ENCODE measurements around the gene AGTRAP.

The AGTRAP gene

GRCh38 chr1:11783556-11783955 lies 47.6 kb downstream of the AGTRAP start:
- H2BK120ac ChIP-seq (ENCODE audit: low read depth, low read length), result no peak overlapping the region
- WGBS, result 87% methylated on average over 6 of the region's 6 CpGs

DNA sequence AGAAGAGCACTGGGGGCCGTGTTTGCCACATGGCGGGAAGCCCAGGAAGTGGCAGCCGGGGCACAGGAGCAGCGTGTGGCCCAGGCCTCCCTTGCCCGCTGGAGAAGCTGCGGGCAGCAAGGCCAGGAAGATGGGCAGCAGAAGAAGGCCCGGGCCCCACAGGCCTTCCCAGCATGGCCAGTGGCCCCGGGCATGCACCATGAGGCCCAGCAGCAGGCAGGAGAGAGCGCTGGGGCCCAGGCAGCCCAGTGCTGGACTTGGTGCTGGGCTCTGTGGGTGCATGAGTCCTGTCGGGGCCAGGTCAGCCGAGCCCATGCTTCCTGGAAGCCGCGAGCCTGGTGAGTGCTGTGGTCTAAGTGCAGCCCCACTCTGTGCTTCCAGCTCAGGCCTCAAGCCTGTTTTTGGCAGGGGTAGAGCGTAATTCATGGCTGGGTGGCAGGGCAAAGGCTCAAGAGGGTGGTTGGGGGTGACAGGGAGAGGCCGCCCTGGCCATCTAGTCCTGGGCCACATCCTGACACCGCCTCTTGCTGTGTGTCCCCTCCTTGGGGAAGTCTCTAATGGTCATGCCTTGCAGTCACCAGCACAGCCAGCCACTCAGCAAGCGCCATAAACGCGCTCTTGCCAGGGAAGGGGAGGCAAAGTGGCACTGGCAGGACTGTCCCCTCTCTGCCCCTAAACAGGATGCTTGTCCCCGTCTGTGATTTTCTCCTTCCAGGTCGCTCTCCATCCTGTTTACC lies 48.5 kb downstream of the AGTRAP start:
- DNase-seq, result no peak
- Histone ChIP-seq H2BK120ac (ENCODE audit: low read depth, low read length) (peak overlapping the region; percentile 56), H3K27me3 (ENCODE audit: control insufficient read depth in 1 of 2, insufficient read depth in 1 of 2, low read length in 2 of 2) (peaks cover 0 to under 1% of the 10 kb centered on the region in 2 experiments), H3K4ac (ENCODE audit: low read depth in 1 of 2, low read length in 2 of 2) (peak overlapping the region; percentile 2 to 16), H2BK15ac (ENCODE audit: low read depth, poor library complexity, severe bottlenecking) (peak overlapping the region; percentile 8), H3K4me2 (ENCODE audit: low read length, poor library complexity, severe bottlenecking) (peak overlapping the region; percentile 58), H2AK5ac (ENCODE audit: low read length, severe bottlenecking) (peak overlapping the region; percentile 28), H2BK12ac (ENCODE audit: low read length in 2 of 2) (peak overlapping the region in 1 of 2 experiments; percentile 8), H2AFZ (ENCODE audit: low read depth, low read length) (peak overlapping the region; percentile 7), H3K4me1 (ENCODE audit: control insufficient read depth, insufficient read depth, low read depth, low read length) (peaks cover 35% of the 10 kb centered on the region), H3K9me3 (ENCODE audit: control insufficient read depth, low read length) (no peaks in the 10 kb centered on the region), H3K4me3 (ENCODE audit: insufficient read depth in 1 of 2, low read depth in 1 of 2, low read length in 2 of 2) (peak overlapping the region in 1 of 2 experiments; percentile 62), H3K79me1 (replicated peaks; ENCODE audit: low read length, poor library complexity, severe bottlenecking) (no peaks in the 10 kb centered on the region), H3K23ac (ENCODE audit: low read length in 2 of 2) (peak overlapping the region in 1 of 2 experiments; percentile 9), H3K27ac (ENCODE audit: low read length, poor library complexity, severe bottlenecking) (no peak overlapping the region), H4K91ac (ENCODE audit: low read length) (peak overlapping the region; percentile 34), H3K36me3 (ENCODE audit: control insufficient read depth in 1 of 2, insufficient read depth in 2 of 2, low read depth in 1 of 2, low read length in 2 of 2) (peaks cover 1 to 6% of the 10 kb centered on the region in 2 experiments), H4K8ac (ENCODE audit: low read length) (peak overlapping the region; percentile 86), H2BK5ac (ENCODE audit: low read depth, low read length, poor library complexity, severe bottlenecking) (no peak overlapping the region), H3K18ac (ENCODE audit: low read depth in 1 of 2, low read length in 2 of 2) (peak overlapping the region; percentile 40 to 50), H3K9ac (ENCODE audit: low read length) (peak overlapping the region; percentile 57), H3K14ac (ENCODE audit: low read length in 2 of 2) (peak overlapping the region in 1 of 2 experiments; percentile 94)
- WGBS, result 85% methylated on average over 18 of the region's 21 CpGs

More at GRCh38 chr1:11783556-11783955, 47.6 kb downstream of the AGTRAP start:
- no peak for DNase-seq
- Histone ChIP-seq H3K4me1 (ENCODE audit: control insufficient read depth, insufficient read depth, low read depth, low read length) (peaks cover 32% of the 10 kb centered on the region), H3K4me3 (ENCODE audit: insufficient read depth in 1 of 2, low read depth in 1 of 2, low read length in 2 of 2) (no peak overlapping the region), H3K23ac (ENCODE audit: low read length in 2 of 2) (no peak overlapping the region), H3K27me3 (ENCODE audit: control insufficient read depth in 1 of 2, insufficient read depth in 1 of 2, low read length in 2 of 2) (peaks cover 0 to 6% of the 10 kb centered on the region in 2 experiments), H2BK12ac (ENCODE audit: low read length in 2 of 2) (no peak overlapping the region), H3K36me3 (ENCODE audit: control insufficient read depth in 1 of 2, insufficient read depth in 2 of 2, low read depth in 1 of 2, low read length in 2 of 2) (peaks cover 0 to 2% of the 10 kb centered on the region in 2 experiments), H2AFZ (ENCODE audit: low read depth, low read length) (no peak overlapping the region), H3K79me1 (replicated peaks; ENCODE audit: low read length, poor library complexity, severe bottlenecking) (no peaks in the 10 kb centered on the region), H3K9ac (ENCODE audit: low read length) (no peak overlapping the region), H3K18ac (ENCODE audit: low read depth in 1 of 2, low read length in 2 of 2) (no peak overlapping the region), H2AK5ac (ENCODE audit: low read length, severe bottlenecking) (no peak overlapping the region), H2BK15ac (ENCODE audit: low read depth, poor library complexity, severe bottlenecking) (no peak overlapping the region), H3K14ac (ENCODE audit: low read length in 2 of 2) (no peak overlapping the region), H3K27ac (ENCODE audit: low read length, poor library complexity, severe bottlenecking) (no peak overlapping the region), H4K8ac (ENCODE audit: low read length) (no peak overlapping the region), H3K4ac (ENCODE audit: low read depth in 1 of 2, low read length in 2 of 2) (no peak overlapping the region), H2BK5ac (ENCODE audit: low read depth, low read length, poor library complexity, severe bottlenecking) (no peak overlapping the region), H3K9me3 (ENCODE audit: control insufficient read depth, low read length) (no peaks in the 10 kb centered on the region), H3K4me2 (ENCODE audit: low read length, poor library complexity, severe bottlenecking) (no peak overlapping the region), H4K91ac (ENCODE audit: low read length) (no peak overlapping the region)

DNA sequence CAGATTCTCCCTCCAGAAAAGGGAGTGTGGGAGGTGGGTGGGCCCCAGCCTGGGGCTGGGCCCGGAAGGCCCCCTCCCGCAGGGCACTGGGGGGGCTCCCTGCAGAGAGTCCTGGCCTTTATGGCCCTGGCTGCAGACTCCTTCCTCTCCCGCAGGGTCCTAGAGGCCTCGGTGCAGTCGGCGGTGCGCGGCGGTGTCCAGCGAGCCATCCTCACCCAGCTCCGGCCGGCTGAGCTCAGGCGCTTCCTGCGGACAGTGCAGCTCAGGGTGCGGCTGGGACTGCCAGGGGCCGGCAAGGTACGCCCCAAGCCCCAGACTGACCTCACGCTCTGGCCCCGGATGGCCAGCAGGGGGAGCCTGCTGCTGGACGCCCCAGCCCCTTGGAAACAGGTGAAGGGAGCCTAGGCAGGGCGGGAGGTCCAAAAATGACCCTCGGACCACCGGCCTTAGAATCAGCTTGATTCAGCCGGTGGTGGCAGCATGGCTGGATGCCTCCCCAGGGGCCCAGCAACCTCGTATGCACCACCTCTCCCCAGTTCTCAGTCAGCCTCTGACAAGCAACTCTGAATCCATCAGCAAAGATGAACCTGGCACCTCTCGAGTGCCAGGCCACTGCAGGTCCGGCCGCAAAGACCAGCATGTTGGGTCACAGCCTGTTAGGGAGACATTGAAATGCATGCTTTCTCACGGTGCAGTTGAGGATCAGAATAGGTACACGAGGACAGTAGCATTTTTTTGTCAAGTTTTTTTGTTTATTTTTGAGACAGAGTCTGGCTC lies 49.2 kb downstream of the AGTRAP start:
- Histone ChIP-seq H2AFZ (ENCODE audit: low read depth, low read length) (peak overlapping the region; percentile 7), H3K4ac (ENCODE audit: low read depth in 1 of 2, low read length in 2 of 2) (peak overlapping the region in 1 of 2 experiments; percentile 2), H2AK5ac (ENCODE audit: low read length, severe bottlenecking) (no peak overlapping the region), H3K4me3 (ENCODE audit: insufficient read depth in 1 of 2, low read depth in 1 of 2, low read length in 2 of 2) (peak overlapping the region in 1 of 2 experiments; percentile 62), H4K91ac (ENCODE audit: low read length) (peak overlapping the region; percentile 25), H3K23ac (ENCODE audit: low read length in 2 of 2) (no peak overlapping the region), H3K4me1 (ENCODE audit: control insufficient read depth, insufficient read depth, low read depth, low read length) (peaks cover 35% of the 10 kb centered on the region), H2BK15ac (ENCODE audit: low read depth, poor library complexity, severe bottlenecking) (peak overlapping the region; percentile 8), H3K4me2 (ENCODE audit: low read length, poor library complexity, severe bottlenecking) (peak overlapping the region; percentile 58), H4K8ac (ENCODE audit: low read length) (peak overlapping the region; percentile 86), H2BK12ac (ENCODE audit: low read length in 2 of 2) (peak overlapping the region in 1 of 2 experiments; percentile 81), H2BK5ac (ENCODE audit: low read depth, low read length, poor library complexity, severe bottlenecking) (no peak overlapping the region), H3K36me3 (ENCODE audit: control insufficient read depth in 1 of 2, insufficient read depth in 2 of 2, low read depth in 1 of 2, low read length in 2 of 2) (peaks cover 9 to 13% of the 10 kb centered on the region in 2 experiments), H3K14ac (ENCODE audit: low read length in 2 of 2) (no peak overlapping the region), H2BK120ac (ENCODE audit: low read depth, low read length) (peak overlapping the region; percentile 56), H3K9ac (ENCODE audit: low read length) (peak overlapping the region; percentile 57), H3K27ac (ENCODE audit: low read length, poor library complexity, severe bottlenecking) (no peak overlapping the region), H3K79me1 (replicated peaks; ENCODE audit: low read length, poor library complexity, severe bottlenecking) (peaks cover 1% of the 10 kb centered on the region), H3K9me3 (ENCODE audit: control insufficient read depth, low read length) (no peaks in the 10 kb centered on the region), H3K18ac (ENCODE audit: low read depth in 1 of 2, low read length in 2 of 2) (peak overlapping the region; percentile 40 to 50), H3K27me3 (ENCODE audit: control insufficient read depth in 1 of 2, insufficient read depth in 1 of 2, low read length in 2 of 2) (no peaks in the 10 kb centered on the region)
- DNase-seq, result peak; percentile 66
- 14% methylated on average over 30 of the region's 30 CpGs for WGBS

DNA sequence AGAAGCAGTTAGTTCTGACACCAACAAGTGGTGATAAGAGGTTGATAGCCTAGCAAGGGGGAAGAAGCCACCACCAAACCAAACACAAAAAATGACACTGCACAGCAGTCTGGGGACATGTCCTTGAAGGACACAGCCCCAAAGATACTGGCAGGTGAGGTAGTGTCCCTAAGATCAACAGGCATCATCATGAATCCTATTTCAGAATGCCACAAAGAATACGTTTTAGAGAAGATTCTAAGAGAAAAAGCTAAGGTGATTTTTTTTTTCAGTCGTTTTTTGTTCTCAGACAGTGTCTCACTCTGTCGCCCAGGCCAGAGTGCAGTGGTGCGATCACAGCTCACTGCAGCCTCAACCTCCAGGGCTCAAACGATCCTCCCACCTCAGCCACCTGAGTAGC lies 50.2 kb downstream of the AGTRAP start:
- DNase-seq, result no peak
- Histone ChIP-seq H3K4ac (ENCODE audit: low read depth in 1 of 2, low read length in 2 of 2) (no peak overlapping the region), H3K14ac (ENCODE audit: low read length in 2 of 2) (no peak overlapping the region), H3K4me1 (ENCODE audit: control insufficient read depth, insufficient read depth, low read depth, low read length) (peaks cover 41% of the 10 kb centered on the region), H3K36me3 (ENCODE audit: control insufficient read depth in 1 of 2, insufficient read depth in 2 of 2, low read depth in 1 of 2, low read length in 2 of 2) (peaks cover 15 to 23% of the 10 kb centered on the region in 2 experiments), H2BK5ac (ENCODE audit: low read depth, low read length, poor library complexity, severe bottlenecking) (no peak overlapping the region), H3K9ac (ENCODE audit: low read length) (no peak overlapping the region), H3K27me3 (ENCODE audit: control insufficient read depth in 1 of 2, insufficient read depth in 1 of 2, low read length in 2 of 2) (no peaks in the 10 kb centered on the region), H3K79me1 (replicated peaks; ENCODE audit: low read length, poor library complexity, severe bottlenecking) (peaks cover 4% of the 10 kb centered on the region), H3K23ac (ENCODE audit: low read length in 2 of 2) (no peak overlapping the region), H2BK12ac (ENCODE audit: low read length in 2 of 2) (no peak overlapping the region), H4K8ac (ENCODE audit: low read length) (no peak overlapping the region), H3K4me3 (ENCODE audit: insufficient read depth in 1 of 2, low read depth in 1 of 2, low read length in 2 of 2) (no peak overlapping the region), H2AFZ (ENCODE audit: low read depth, low read length) (no peak overlapping the region), H3K4me2 (ENCODE audit: low read length, poor library complexity, severe bottlenecking) (no peak overlapping the region), H3K9me3 (ENCODE audit: control insufficient read depth, low read length) (no peaks in the 10 kb centered on the region), H2BK15ac (ENCODE audit: low read depth, poor library complexity, severe bottlenecking) (no peak overlapping the region), H3K27ac (ENCODE audit: low read length, poor library complexity, severe bottlenecking) (no peak overlapping the region), H4K91ac (ENCODE audit: low read length) (no peak overlapping the region), H2BK120ac (ENCODE audit: low read depth, low read length) (no peak overlapping the region), H3K18ac (ENCODE audit: low read depth in 1 of 2, low read length in 2 of 2) (no peak overlapping the region), H2AK5ac (ENCODE audit: low read length, severe bottlenecking) (no peak overlapping the region)
- WGBS, result 83% methylated on average over 4 of the region's 5 CpGs
